ENCODE data around the gene DNASE1L2. TPM values are rescaled to one million over a fixed set of nuclear protein-coding genes. Genes with fewer than 3 reads are reported as not detected.

The DNASE1L2 gene
- polyA plus RNA-seq, 3 donors, result 1.1 TPM; not detected in 2

- Histone ChIP-seq H3K4me3 (replicated peaks in 1 of 3; ENCODE audit: low read depth in 2 of 3, low read length in 3 of 3) (peak overlapping the region; percentile 64 to 92 (median 77)), H3K4me1 (ENCODE audit: control insufficient read depth in 1 of 2, insufficient read depth in 2 of 2, low read length in 2 of 2) (peaks cover 23 to 27% of the 10 kb centered on the region in 2 donors), H3K27ac (ENCODE audit: low read depth in 1 of 2, low read length in 2 of 2) (peak overlapping the region; percentile 60 to 83), H3K9ac (ENCODE audit: insufficient read depth, low read length, poor library complexity, severe bottlenecking) (peak overlapping the region; percentile 76), H3K27me3 (ENCODE audit: control insufficient read depth in 2 of 2, insufficient read depth in 2 of 2, low read length in 2 of 2) (peaks cover 0 to 2% of the 10 kb centered on the region in 2 donors), H3K79me2 (ENCODE audit: insufficient read depth, low read length) (peaks cover 18% of the 10 kb centered on the region), H3K36me3 (replicated peaks in 1 of 2; ENCODE audit: control insufficient read depth in 1 of 2, insufficient read depth in 2 of 2, low read length in 2 of 2) (peaks cover 27 to 33% of the 10 kb centered on the region in 2 donors), H3K9me3 (replicated peaks in 1 of 2; ENCODE audit: control insufficient read depth in 1 of 2, insufficient read depth in 1 of 2, low read length in 2 of 2) (no peaks in the 10 kb centered on the region), H4K20me1 (ENCODE audit: insufficient read depth, low read length) (peaks cover 23% of the 10 kb centered on the region), H3K4me2 (replicated peaks; ENCODE audit: extremely low read depth, low read length, poor library complexity, severe bottlenecking) (peak overlapping the region; percentile 95), H2AFZ (ENCODE audit: insufficient read depth, low read depth, low read length, poor library complexity, severe bottlenecking) (peak overlapping the region; percentile 88)
- intact Hi-C loops (cut with micrococcal nuclease), result loop anchor here (2.0 to 5.0 kb wide), 3 partner anchors 49 to 61 kb away; partner anchors contain the start of genes RNPS1 (in 2 of the 2) and TRAF7 (in 2 of the 2)
- TF ChIP-seq CTCF (IDR thresholded peaks at IDR 0.05), result no peak
- peaks cover 25% of the 10 kb centered on the region for H3K4me1 Mint-ChIP-seq
- peak overlapping the region; percentile 75 to 77 for H3K4me3 Mint-ChIP-seq
- no peak for DNase-seq
- peaks cover 4 to 9% (median 6%) of the 10 kb centered on the region in 3 donors for H3K27me3 Mint-ChIP-seq (ENCODE audit: low read depth in 3 of 3)
- peaks cover 0 to 5% (median 0%) of the 10 kb centered on the region in 7 donors for H3K9me3 Mint-ChIP-seq
- H3K36me3 Mint-ChIP-seq, result peaks cover 17 to 32% of the 10 kb centered on the region in 2 donors
- H3K27ac Mint-ChIP-seq, result peak overlapping the region in 6 of 7 donors; percentile 49 to 81 (median 68)
- 13% methylated on average over 14 of the region's 16 CpGs for WGBS (ENCODE audit: insufficient coverage)
Observed at GRCh38 chr16:2205967-2206313, 30.3 kb upstream of the DNASE1L2 start.

- peaks cover 21% of the 10 kb centered on the region for H3K79me2 ChIP-seq (ENCODE audit: insufficient read depth, low read length)
- H3K9me3 ChIP-seq (replicated peaks in 1 of 2; ENCODE audit: control insufficient read depth in 1 of 2, insufficient read depth in 1 of 2, low read length in 2 of 2), result no peaks in the 10 kb centered on the region
- H2AFZ ChIP-seq (ENCODE audit: insufficient read depth, low read depth, low read length, poor library complexity, severe bottlenecking), result no peak overlapping the region
- peak overlapping the region in 1 of 3 experiments; percentile 92 for H3K4me3 ChIP-seq (replicated peaks in 1 of 3; ENCODE audit: low read depth in 2 of 3, low read length in 3 of 3)
- H3K4me1 ChIP-seq (ENCODE audit: control insufficient read depth in 1 of 2, insufficient read depth in 2 of 2, low read length in 2 of 2), result peaks cover 23 to 27% of the 10 kb centered on the region in 2 donors
- H3K9ac ChIP-seq (ENCODE audit: insufficient read depth, low read length, poor library complexity, severe bottlenecking), result no peak overlapping the region
- peaks cover 24% of the 10 kb centered on the region for H4K20me1 ChIP-seq (ENCODE audit: insufficient read depth, low read length)
- TF ChIP-seq CTCF (IDR thresholded peaks at IDR 0.05), result no peak
- 79% methylated on average over 15 of the region's 18 CpGs for WGBS (ENCODE audit: insufficient coverage)
- H3K36me3 ChIP-seq (replicated peaks in 1 of 2; ENCODE audit: control insufficient read depth in 1 of 2, insufficient read depth in 2 of 2, low read length in 2 of 2), result peaks cover 27 to 33% of the 10 kb centered on the region in 2 donors
- intact Hi-C loops (cut with micrococcal nuclease), result loop anchor here (5.0 kb wide), 2 partner anchors 49 to 61 kb away; partner anchors contain the start of genes RNPS1 (in 2 of the 2) and TRAF7 (in 1 of the 2)
- Mint-ChIP-seq H3K9me3 (peaks cover 0 to 5% (median 0%) of the 10 kb centered on the region in 7 donors), H3K27ac (peak overlapping the region in 6 of 7 donors; percentile 1 to 84 (median 76)), H3K4me3 (peak overlapping the region; percentile 75 to 77), H3K36me3 (peaks cover 17 to 34% of the 10 kb centered on the region in 2 donors), H3K27me3 (ENCODE audit: low read depth in 3 of 3) (peaks cover 2 to 6% (median 4%) of the 10 kb centered on the region in 3 donors), H3K4me1 (peaks cover 25% of the 10 kb centered on the region)
- peak overlapping the region; percentile 95 for H3K4me2 ChIP-seq (replicated peaks; ENCODE audit: extremely low read depth, low read length, poor library complexity, severe bottlenecking)
- DNase-seq, result no peak
- peak overlapping the region; percentile 60 to 83 for H3K27ac ChIP-seq (ENCODE audit: low read depth in 1 of 2, low read length in 2 of 2)
- H3K27me3 ChIP-seq (ENCODE audit: control insufficient read depth in 2 of 2, insufficient read depth in 2 of 2, low read length in 2 of 2), result peaks cover 0 to 2% of the 10 kb centered on the region in 2 donors
Observed at GRCh38 chr16:2206420-2206779, 29.8 kb upstream of the DNASE1L2 start.
